ENCODE measurements around the gene CORT. TPM values are rescaled to one million over a fixed set of nuclear protein-coding genes. Genes with fewer than 3 reads are reported as not detected.
"Not testable (repeated sequence)": the region's sequence is repeated elsewhere in the genome, so short reads cannot be mapped to it uniquely, and the experiment has no call there.

The CORT gene
- total RNA-seq, 1 experiment from 2014 or later = 0.12 TPM

DNA sequence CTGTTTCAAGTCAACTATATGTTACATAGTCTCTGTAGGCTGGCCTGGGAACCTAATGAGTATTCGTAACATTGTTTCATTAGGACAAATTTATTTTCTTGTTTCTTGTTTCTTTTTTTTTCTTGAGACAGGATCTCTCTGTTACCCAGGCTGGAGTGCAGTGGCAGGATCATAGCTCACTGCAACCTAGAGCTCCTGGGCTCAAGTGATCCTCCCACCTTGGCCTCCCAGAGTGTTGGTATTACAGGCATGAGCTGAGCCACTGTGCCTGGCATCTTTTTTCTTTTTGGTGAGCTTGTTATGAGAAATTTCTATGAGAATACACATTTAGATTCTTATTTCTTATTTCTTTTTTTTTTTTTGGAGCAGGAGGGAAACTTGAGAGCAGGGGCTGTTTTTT lies 12.8 kb upstream of the CORT start:
- no peak for DNase-seq (ENCODE audit: extremely low read depth, low read depth)

DNA sequence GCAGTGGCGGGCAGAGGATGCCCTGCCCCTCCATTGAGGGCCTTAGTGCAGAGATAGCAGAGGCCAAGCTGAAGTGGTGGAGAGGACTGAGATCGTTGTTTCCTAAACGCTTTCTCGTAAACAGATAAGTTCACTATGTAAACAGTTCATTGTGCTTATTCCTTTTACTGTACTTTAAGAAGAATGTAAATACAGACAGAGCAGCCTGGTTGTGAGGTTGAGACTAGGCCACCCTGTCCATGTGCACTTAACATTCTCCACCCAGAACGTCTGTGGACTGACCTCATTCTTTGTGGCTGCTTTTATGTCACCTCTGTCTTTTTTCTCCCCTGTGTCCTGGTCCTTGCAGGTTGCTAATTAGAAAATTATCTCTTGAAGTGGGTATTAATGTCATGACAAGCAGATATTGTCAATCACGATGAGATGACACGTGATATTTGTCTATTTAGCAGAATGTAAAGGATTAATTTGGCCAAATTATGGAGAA lies 11.1 kb upstream of the CORT start:
- no peak for DNase-seq (ENCODE audit: extremely low read depth, low read depth)

GRCh38 chr1:10440305-10440704 lies 9.5 kb upstream of the CORT start:
- no peak for DNase-seq (ENCODE audit: extremely low read depth, low read depth)

- no peak for DNase-seq (ENCODE audit: extremely low read depth, low read depth)
These were observed 9.0 kb upstream of the CORT start for GRCh38 chr1:10440794-10441193.

DNA sequence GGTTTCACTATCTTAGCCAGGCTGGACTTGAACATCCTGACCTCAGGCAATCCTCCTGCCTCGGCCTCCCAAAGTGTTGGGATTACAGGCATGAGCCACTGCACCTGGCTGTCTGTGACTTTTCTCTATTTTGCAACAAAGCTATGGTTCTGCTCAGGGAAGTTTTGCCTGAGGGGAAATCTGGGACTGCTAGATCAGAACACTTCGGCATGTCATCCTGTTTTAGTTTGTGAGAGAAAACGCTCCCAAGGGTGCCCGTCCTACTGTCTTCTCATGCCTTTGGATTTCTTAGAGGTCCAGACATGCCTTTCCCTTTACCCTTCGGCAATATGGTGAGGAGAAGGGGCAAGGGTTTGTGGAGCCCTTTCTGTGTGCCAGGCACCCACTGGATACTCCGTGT lies 5.6 kb upstream of the CORT start:
- no peak for DNase-seq (ENCODE audit: extremely low read depth, low read depth)

- DNase-seq (ENCODE audit: extremely low read depth, low read depth) = no peak
These were observed 4.9 kb upstream of the CORT start for GRCh38 chr1:10444795-10445397.

DNA sequence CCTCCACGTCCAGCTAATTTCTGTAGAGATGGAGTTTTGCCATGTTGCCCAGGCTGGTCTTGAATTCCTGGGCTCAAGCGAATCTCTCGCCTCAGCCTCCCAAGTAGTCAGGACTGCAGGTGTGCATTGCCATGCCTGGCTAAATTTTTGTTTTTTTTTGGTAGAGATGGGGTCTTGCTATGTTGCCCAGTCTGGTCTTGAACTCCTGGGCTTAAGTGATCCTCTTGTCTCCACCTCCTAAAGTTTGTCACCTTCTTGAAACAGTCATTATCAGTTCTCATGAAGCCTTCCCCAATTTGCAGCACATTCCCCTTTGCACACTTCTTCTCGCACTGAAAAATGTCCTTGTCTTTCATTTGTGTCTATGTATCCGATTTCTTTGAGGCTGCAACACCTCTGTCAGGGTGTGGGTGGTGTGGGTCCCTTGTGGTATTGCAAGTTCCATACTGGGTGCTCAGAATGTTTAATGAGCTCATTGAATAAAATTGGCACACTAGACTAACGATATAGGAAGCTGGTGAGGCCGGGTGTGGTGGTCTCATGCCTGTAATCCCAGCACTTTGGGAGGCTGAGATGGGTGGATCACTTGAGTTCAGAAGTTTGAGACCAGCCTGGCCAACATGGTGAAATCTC lies 2.9 kb upstream of the CORT start:
- DNase-seq (ENCODE audit: extremely low read depth, low read depth) = no peak

DNA sequence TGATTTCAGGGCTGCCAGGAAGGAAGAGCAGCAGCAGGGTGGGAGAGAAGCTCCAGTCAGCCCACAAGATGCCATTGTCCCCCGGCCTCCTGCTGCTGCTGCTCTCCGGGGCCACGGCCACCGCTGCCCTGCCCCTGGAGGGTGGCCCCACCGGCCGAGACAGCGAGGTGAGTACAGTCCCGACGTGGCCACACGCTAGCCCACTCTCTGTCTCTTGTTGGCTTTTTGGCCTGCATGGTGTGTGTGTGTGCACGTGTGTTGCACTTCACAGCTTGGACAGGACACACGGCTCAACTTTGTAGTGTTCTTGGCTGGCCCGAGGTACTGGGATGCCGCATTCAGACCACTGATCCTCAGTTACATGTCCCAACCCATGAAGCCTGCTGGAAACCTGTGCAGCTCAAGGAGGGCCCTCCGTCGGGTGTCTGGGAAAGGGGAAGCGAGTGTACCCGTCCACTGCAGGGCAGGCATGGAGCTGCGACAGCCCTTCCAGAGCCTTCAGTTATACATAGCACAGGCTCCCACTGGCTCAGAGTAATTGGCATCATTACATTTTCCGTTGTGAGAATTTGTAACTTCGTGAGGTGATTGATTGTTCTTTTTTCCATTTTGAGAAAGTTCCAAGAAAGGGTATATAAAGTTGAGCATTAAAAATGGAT lies 454 bp downstream of the CORT start:
- DNase-seq (ENCODE audit: extremely low read depth, low read depth) = no peak

GRCh38 chr1:10450836-10451235 lies 1.0 kb downstream of the CORT start:
- no peak for DNase-seq (ENCODE audit: extremely low read depth, low read depth)

DNA sequence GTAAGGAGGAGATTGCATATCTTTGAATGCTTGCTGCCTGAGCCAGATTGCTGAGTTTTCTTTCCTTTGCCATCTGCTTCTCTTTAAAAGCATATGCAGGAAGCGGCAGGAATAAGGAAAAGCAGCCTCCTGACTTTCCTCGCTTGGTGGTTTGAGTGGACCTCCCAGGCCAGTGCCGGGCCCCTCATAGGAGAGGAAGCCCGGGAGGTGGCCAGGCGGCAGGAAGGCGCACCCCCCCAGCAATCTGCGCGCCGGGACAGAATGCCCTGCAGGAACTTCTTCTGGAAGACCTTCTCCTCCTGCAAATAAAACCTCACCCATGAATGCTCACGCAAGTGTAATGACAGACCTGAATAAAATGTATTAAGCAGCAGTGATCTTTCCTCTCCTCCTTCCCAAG lies 1.5 kb downstream of the CORT start:
- DNase-seq (ENCODE audit: extremely low read depth, low read depth) = no peak

- no peak for DNase-seq (ENCODE audit: extremely low read depth, low read depth)
These were observed 6.2 kb downstream of the CORT start for GRCh38 chr1:10456048-10456447.

GRCh38 chr1:10456661-10457060 lies 6.8 kb downstream of the CORT start:
- DNase-seq (ENCODE audit: extremely low read depth, low read depth) = no peak

- not testable (repeated sequence) for DNase-seq (ENCODE audit: extremely low read depth, low read depth)
These were observed 7.6 kb downstream of the CORT start for GRCh38 chr1:10457462-10457861.

GRCh38 chr1:10457875-10458274 lies 8.0 kb downstream of the CORT start:
- no peak for DNase-seq (ENCODE audit: extremely low read depth, low read depth)

DNA sequence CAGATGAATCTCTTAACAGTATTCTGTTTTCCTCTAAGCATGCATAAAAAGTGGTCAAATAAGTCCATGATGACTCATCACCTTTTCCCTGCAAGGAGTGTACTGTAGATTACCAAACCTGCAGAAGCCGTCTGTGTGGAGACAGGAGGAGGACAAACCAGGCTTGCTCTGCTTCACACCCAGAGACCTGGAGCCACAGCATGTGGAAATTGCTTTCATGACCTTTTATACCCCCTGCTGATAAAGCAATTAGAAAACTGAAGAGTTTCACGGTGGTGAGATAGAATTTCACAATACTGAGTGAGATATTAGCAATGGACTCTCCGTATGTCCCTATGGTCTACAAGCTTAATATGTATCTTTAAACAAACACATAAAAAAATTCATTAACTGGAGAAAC lies 9.4 kb downstream of the CORT start:
- DNase-seq (ENCODE audit: extremely low read depth, low read depth) = no peak

DNA sequence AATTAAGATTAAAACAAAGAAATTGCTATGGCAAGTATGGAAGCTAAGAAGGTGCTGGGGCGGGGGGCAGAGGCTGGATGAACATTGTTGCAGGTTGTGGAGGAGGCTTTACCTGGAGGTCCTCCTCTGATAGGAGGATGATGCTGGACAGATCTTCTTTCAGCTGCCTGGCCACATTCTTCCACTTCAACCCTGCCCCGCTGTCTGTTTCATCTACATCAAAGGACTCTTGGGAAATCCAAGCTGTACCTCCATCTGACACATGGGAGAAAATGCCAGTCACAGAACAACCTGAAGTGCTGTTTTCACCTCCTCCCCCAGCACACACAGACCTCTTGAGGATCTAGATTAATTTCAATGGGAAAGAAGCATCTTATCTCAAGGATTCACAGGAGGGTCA lies 17.2 kb downstream of the CORT start:
- no peak for DNase-seq (ENCODE audit: extremely low read depth, low read depth)

GRCh38 chr1:10470043-10470442 lies 20.2 kb downstream of the CORT start:
- DNase-seq (ENCODE audit: extremely low read depth, low read depth) = no peak

- no peak for DNase-seq (ENCODE audit: extremely low read depth, low read depth)
These were observed 21.8 kb downstream of the CORT start for GRCh38 chr1:10471411-10472219.

DNA sequence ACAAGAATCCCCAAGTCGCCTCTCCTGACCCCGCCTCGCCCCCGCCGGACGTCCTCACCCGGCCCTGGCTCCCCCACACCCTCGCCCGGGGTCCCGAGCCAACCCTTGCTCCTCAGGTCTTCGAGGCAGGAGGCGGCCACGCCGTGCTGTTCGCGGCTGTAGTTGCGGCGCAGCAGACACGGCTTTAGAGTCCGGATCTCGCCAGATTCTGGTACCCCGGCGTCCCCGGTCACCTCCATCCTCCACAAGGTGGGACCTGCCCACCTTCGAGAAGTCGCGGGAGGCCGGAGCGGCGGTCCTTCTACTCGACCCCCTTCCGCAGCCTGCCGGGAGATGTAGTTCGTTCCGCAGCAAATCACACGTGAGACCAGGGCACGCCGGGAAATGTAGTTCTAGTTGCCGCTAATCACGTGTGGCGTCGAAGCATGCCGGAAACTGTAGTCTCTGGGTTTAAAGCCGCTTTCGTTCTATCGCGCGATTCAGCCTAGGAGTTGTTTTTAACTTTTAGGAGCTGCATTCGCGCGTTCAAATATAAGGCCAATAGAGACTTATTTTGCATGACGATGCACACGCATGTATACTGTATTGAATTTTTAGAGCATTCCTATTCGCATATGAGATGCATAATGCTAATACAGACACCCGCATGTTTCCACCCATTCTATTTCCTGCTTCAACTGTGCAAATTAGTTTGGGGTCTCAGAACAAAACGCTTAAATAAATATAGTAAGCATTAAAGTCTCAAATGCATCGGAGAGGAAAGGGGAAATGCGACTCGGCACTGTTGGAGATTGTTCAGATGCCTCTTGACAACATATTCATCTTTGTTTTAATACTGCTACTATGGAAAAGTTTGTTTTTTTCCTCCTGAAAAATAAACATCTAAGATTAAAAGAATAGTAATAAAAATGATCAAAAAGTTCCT lies 22.7 kb downstream of the CORT start, which contains the start of gene DFFA:
Gene DFFA, minus strand, starts transcription at position 310 of the 925 bp plus-strand sequence. Its CDS starts 71 bp downstream, at position 239.
- DNase-seq (ENCODE audit: extremely low read depth, low read depth) = peak; percentile 87

GRCh38 chr1:10473145-10473765 lies 23.4 kb downstream of the CORT start:
- DNase-seq (ENCODE audit: extremely low read depth, low read depth) = no peak
